ENCODE results near the gene HERC3.

The HERC3 gene

GRCh38 chr4:88747351-88747750 lies 155.1 kb downstream of the HERC3 start:
- no peak for DNase-seq

- no peak for DNase-seq
Observed at GRCh38 chr4:88750369-88750768, 158.1 kb downstream of the HERC3 start.

- no peak for DNase-seq
Observed at GRCh38 chr4:88751258-88752075, 159.2 kb downstream of the HERC3 start.

DNA sequence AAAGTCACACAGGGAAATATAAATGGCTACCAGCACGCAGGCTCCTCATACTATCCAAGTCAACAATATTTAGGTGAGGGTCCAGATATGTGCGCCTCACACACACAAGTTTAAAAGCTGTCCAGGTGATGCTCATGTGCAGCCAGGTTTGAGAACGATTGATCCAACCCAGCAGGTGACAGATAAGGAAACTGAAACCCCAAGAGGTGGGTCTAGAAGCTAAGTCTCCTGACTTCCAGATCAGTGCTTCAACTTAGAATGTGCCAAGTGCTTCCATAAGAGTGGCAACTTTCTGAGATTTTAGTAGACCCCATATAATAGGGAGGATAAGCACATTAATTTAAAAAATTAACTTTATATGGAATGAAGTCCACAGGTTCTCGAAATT lies 159.8 kb downstream of the HERC3 start:
- DNase-seq, result no peak

DNA sequence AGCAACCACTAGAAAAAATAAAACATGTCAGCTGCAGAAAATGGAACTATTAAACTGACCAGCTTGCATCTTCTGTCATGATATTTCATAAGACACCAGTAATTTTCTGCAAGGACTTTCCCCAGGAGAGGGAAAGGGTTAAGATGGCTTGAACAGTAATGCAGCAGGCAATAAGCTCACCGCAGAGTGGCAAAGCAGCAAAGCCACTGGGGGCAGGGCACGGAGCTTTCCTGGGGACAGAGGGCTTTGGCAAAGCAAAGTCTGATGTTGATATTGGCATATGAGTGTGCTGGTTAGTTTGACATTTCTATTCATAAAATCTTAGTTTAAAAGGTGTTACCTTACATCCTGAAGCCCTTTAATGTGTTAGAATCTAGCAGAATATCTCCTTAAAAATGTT lies 160.5 kb downstream of the HERC3 start:
- no peak for DNase-seq

DNA sequence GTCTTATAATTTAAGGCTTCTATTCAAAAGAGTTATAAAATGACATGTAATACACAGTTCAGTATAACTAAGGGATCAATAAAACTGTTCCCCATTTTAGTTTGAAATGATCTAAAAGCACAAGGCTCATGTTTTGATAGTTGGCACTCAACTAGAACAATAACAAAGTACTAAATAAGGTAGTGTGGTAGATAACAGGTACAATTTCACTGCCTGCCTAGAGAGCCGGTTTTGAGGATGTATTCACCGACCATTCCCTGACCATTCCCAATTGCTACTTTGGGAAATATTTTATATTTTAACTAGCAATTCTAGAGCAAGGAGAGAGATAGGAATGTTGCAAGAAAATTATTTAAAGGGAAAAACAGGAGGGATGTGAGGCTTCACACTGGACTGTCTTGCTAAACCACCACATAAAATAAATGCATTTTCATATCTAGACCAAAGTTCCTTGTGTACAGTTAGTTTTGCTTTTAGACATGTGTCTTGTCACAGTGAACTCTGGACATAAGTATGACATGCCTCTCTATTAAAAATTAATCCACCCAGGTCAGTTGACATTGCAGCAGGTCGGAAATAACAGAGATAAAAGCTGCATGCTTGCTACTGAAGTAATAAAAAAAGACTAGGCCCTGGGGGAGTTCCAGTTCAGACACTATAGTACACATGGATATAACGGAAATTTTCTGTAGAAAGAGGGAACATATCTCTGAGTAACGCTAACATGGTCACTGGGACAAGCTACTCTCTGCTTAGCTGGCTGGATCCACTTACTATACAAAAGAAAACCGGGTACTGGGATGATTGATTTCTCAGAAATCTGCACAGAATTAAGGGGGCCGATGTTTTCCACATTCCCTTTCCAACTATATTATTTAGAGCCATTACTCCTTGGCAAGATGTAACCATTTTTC lies 161.6 kb downstream of the HERC3 start:
- DNase-seq, result no peak

DNA sequence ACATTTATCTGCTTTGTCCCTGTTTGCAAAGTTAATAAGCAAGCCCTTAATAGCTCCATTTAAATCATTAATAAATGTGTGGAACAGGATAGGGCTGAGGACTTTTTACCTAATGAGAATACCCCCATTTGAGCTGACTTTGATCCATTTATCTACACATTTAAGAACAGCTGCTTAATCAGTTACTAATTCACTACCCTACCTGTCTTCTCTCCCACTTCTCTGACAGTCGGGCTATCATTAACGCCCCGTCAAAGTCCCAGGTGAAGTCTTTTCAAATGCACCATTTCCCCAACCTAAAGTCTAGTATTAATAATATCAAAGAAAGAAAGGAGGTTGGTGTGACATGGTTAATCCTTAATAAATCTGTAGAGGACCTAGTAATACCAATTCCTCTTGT lies 162.5 kb downstream of the HERC3 start:
- DNase-seq, result no peak

DNA sequence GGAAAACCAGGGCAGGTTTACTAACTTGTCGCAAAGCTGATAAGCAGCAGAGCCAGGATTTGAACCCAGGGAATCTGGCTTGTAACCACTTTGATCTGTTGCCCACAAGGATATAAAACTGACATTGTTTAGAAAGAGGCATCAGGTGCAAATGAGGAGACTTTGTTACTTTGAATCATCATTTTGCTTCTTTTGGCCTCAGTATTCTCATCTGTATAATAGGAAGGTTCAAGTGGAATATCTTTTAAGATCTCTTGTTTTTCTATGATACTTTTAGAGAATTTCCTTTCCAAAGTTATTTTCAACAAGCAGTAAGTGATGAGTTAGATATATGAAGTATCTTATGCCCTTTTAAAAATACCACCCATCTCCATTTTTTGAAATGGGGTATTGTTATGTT lies 163.2 kb downstream of the HERC3 start:
- DNase-seq, result no peak

DNA sequence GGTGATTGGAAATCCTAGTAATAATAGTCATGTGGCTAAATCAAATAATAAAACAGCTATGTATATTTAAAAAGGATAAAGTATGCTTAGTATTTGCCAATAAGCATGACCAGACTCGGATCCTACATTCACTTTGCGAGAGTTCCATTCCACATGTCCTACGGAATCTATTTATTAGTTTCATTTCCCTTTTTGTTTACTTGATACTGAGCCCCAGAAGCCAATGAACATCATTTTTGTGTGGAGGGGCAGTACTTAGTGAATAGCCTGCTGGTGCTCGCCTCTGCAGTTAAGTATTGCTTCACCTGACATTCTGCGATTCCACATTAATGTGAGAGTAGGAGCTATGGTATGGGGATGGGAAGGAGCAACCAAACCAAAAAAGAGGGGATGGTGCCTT lies 163.9 kb downstream of the HERC3 start:
- DNase-seq, result no peak

DNA sequence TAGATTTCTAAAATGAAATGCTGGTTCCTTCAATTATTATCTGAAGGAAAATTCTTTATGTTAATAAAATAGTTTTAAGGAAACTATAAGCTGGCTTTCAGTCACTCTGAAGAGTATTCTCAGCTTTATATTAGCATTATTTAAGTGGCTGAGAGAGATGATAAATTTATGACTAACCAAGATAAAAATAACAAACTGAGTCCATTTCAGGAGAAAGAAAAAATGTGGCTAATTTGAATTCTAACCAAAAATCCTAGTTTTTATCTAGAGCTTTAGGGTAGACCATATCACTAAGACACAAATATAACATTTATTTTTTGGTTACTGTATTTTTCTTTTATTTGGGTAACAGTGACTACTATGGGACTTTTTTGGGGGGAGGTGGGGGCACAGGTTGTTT lies 164.8 kb downstream of the HERC3 start:
- DNase-seq, result no peak

- no peak for DNase-seq
Observed at GRCh38 chr4:88757776-88758175, 165.5 kb downstream of the HERC3 start.

Data from NCI-H1930 (cell line).